Measurements from ENCODE around the gene CWF19L2. TPM values are rescaled to one million over a fixed set of nuclear protein-coding genes. Genes with fewer than 3 reads are reported as not detected.

CWF19L2 gene
- total RNA-seq, 1 experiment from 2014 or later = 18.4 TPM

- Histone ChIP-seq H3K27ac (ENCODE audit: insufficient read length, low read depth, low read length) (no peak overlapping the region), H3K18ac (ENCODE audit: insufficient read length, low read depth, low read length) (no peak overlapping the region), H3T11ph (ENCODE audit: low read length) (no peak overlapping the region), H4K20me1 (ENCODE audit: control insufficient read depth, insufficient read depth, insufficient read length) (no peaks in the 10 kb centered on the region), H3K9ac (ENCODE audit: extremely low read depth, insufficient read length, low read length) (no peak overlapping the region), H2AK5ac (ENCODE audit: insufficient read length, low read length) (no peak overlapping the region), H3K56ac (ENCODE audit: insufficient read length, low read depth, low read length) (no peak overlapping the region), H2BK120ac (ENCODE audit: low read depth, low read length, poor library complexity, severe bottlenecking) (no peak overlapping the region), H3K4me1 (ENCODE audit: insufficient read depth, low read length) (no peaks in the 10 kb centered on the region), H4K8ac (replicated peaks; ENCODE audit: insufficient read length, low read depth, low read length) (no peak overlapping the region), H4K5ac (ENCODE audit: insufficient read length, low read depth, low read length) (no peak overlapping the region), H3K23me2 (ENCODE audit: insufficient read length, low read depth, low read length, poor library complexity, severe bottlenecking) (no peaks in the 10 kb centered on the region), H2BK15ac (ENCODE audit: low read depth, low read length) (no peak overlapping the region), H2AFZ (ENCODE audit: low read length) (no peak overlapping the region), H2BK20ac (ENCODE audit: low read depth, low read length, poor library complexity, severe bottlenecking) (no peak overlapping the region), H3K14ac (ENCODE audit: insufficient read depth, low read length) (no peak overlapping the region), H3K4me2 (ENCODE audit: insufficient read depth, insufficient read length, low read length) (no peak overlapping the region), H3K27me3 (ENCODE audit: insufficient read depth, low read length) (no peaks in the 10 kb centered on the region), H3K4ac (ENCODE audit: low read depth, low read length) (no peak overlapping the region), H2BK12ac (ENCODE audit: insufficient read length, low read depth, low read length) (no peak overlapping the region), H3K23ac (ENCODE audit: insufficient read length, low read depth, low read length) (no peak overlapping the region), H3K9me3 (ENCODE audit: control insufficient read depth, low read depth, low read length) (no peaks in the 10 kb centered on the region), H3K79me2 (ENCODE audit: insufficient read depth, low read length) (no peaks in the 10 kb centered on the region), H3K79me1 (ENCODE audit: insufficient read depth, low read depth, low read length, poor library complexity, severe bottlenecking) (no peaks in the 10 kb centered on the region), H2BK5ac (ENCODE audit: insufficient read length, low read length) (no peak overlapping the region), H4K91ac (ENCODE audit: insufficient read length, low read depth, low read length) (no peak overlapping the region)
- TF ChIP-seq, protein P1, sequence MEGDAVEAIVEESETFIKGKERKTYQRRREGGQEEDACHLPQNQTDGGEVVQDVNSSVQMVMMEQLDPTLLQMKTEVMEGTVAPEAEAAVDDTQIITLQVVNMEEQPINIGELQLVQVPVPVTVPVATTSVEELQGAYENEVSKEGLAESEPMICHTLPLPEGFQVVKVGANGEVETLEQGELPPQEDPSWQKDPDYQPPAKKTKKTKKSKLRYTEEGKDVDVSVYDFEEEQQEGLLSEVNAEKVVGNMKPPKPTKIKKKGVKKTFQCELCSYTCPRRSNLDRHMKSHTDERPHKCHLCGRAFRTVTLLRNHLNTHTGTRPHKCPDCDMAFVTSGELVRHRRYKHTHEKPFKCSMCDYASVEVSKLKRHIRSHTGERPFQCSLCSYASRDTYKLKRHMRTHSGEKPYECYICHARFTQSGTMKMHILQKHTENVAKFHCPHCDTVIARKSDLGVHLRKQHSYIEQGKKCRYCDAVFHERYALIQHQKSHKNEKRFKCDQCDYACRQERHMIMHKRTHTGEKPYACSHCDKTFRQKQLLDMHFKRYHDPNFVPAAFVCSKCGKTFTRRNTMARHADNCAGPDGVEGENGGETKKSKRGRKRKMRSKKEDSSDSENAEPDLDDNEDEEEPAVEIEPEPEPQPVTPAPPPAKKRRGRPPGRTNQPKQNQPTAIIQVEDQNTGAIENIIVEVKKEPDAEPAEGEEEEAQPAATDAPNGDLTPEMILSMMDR (conservative IDR thresholded peaks at IDR 0.05) = no peak
- Mint-ChIP-seq H3K9me3 (no peaks in the 10 kb centered on the region), H3K4me1 (no peaks in the 10 kb centered on the region), H3K36me3 (ENCODE audit: insufficient read depth in 1 of 3, low read depth in 3 of 3) (peaks cover 0 to 12% (median 0%) of the 10 kb centered on the region in 3 experiments; a peak in 3 of 7 replicates), H3K4me3 (no peak overlapping the region), H3K27ac (no peak overlapping the region), H3K27me3 (ENCODE audit: low read depth) (no peaks in the 10 kb centered on the region)
- no peak for DNase-seq
- no CpG with 5 or more reads among the region's 1 CpG for WGBS (ENCODE audit: extremely low coverage, insufficient read length, low lambda C conversion rate)
Observed at GRCh38 chr11:107413352-107413751, 44.3 kb downstream of the CWF19L2 start.

All from H9 (cell line).